HEK293 (cell line): ENCODE measurements around the gene CAMTA2.
A peak's percentile ranks its signal among the peaks of the same experiment; 100 is the strongest.

Experiments
- BCL11A ChIP-seq: fragments of 450-650 bp; formaldehyde crosslinking; IDR thresholded peaks from 2 replicates; pipeline ENCODE4 v1.5.1; 2016; ENCODE audit warnings: low read depth, missing biosample characterization, missing genetic modification characterization
- IKZF3 ChIP-seq: fragments of 450-650 bp; IDR thresholded peaks from 2 replicates; pipeline ENCODE4 v1.5.0; 2018; ENCODE audit warnings: missing biosample characterization, mild to moderate bottlenecking, missing genetic modification characterization, moderate library complexity
- KLF10 ChIP-seq: fragments of 450-650 bp; IDR thresholded peaks from 2 replicates; pipeline ENCODE4 v1.5.1; 2018; ENCODE audit warnings: missing biosample characterization, mild to moderate bottlenecking, missing genetic modification characterization
- KLF16 ChIP-seq: fragments of 450-650 bp; formaldehyde crosslinking; IDR thresholded peaks from 2 replicates; pipeline ENCODE4 v1.5.1; 2017; ENCODE audit warnings: missing biosample characterization, missing genetic modification characterization
- MYNN ChIP-seq: fragments of 450-650 bp; formaldehyde crosslinking; IDR thresholded peaks from 2 replicates; pipeline ENCODE4 v1.5.1; 2016; ENCODE audit warnings: missing biosample characterization, missing genetic modification characterization, borderline replicate concordance
- PBX3 ChIP-seq: sonication (generic); formaldehyde crosslinking; IDR thresholded peaks from 2 replicates; pipeline ENCODE4 v1.8.1; 2022; ENCODE audit warnings: mild to moderate bottlenecking, moderate library complexity, missing genetic modification reagents
- SP7 ChIP-seq: fragments of 450-650 bp; formaldehyde crosslinking; IDR thresholded peaks from 2 replicates; pipeline ENCODE4 v1.5.1; 2016; ENCODE audit warnings: missing biosample characterization, missing genetic modification characterization
- WT1 ChIP-seq: fragments of 450-650 bp; formaldehyde crosslinking; IDR thresholded peaks from 2 replicates; pipeline ENCODE4 v1.5.1; 2016; ENCODE audit warnings: missing biosample characterization, missing genetic modification characterization
- ZFP69B ChIP-seq: fragments of 450-650 bp; formaldehyde crosslinking; IDR thresholded peaks from 2 replicates; pipeline ENCODE4 v1.5.1; 2016; ENCODE audit warnings: missing biosample characterization, missing genetic modification characterization
- ZNF148 ChIP-seq: fragments of 450-650 bp; formaldehyde crosslinking; IDR thresholded peaks from 2 replicates; pipeline ENCODE4 v1.5.0; 2017; ENCODE audit warnings: missing biosample characterization, missing genetic modification characterization, borderline replicate concordance
- ZNF174 ChIP-seq: fragments of 450-650 bp; formaldehyde crosslinking; IDR thresholded peaks from 2 replicates; pipeline ENCODE4 v1.5.0; 2017; ENCODE audit warnings: missing biosample characterization, mild to moderate bottlenecking, missing genetic modification characterization
- ZNF19 ChIP-seq: fragments of 450-650 bp; formaldehyde crosslinking; IDR thresholded peaks from 2 replicates; pipeline ENCODE4; 2016; ENCODE audit warnings: missing biosample characterization, missing genetic modification characterization, low read depth
- ZNF214 ChIP-seq: fragments of 450-650 bp; formaldehyde crosslinking; IDR thresholded peaks from 2 replicates; pipeline ENCODE4 v1.5.1; 2017; ENCODE audit warnings: missing biosample characterization, mild to moderate bottlenecking, missing genetic modification characterization, borderline replicate concordance
- ZNF354C ChIP-seq: fragments of 450-650 bp; formaldehyde crosslinking; IDR thresholded peaks from 2 replicates; pipeline ENCODE4 v1.5.1; 2016; ENCODE audit warnings: missing biosample characterization, missing genetic modification characterization, low read depth, borderline replicate concordance
- ZNF416 ChIP-seq: fragments of 450-650 bp; formaldehyde crosslinking; IDR thresholded peaks from 2 replicates; pipeline ENCODE4 v1.5.1; 2016; ENCODE audit warnings: missing biosample characterization, missing genetic modification characterization
- ZNF488 ChIP-seq: fragments of 450-650 bp; formaldehyde crosslinking; IDR thresholded peaks from 2 replicates; pipeline ENCODE4 v1.5.1; 2016; ENCODE audit warnings: missing biosample characterization, missing genetic modification characterization
- ZNF530 ChIP-seq: fragments of 450-650 bp; formaldehyde crosslinking; IDR thresholded peaks from 2 replicates; pipeline ENCODE4 v1.5.1; 2016; ENCODE audit warnings: low read depth, missing biosample characterization, missing genetic modification characterization
- ZNF544 ChIP-seq: fragments of 450-650 bp; formaldehyde crosslinking; IDR thresholded peaks from 2 replicates; pipeline ENCODE4 v1.5.0; 2017; ENCODE audit warnings: missing biosample characterization, missing genetic modification characterization
- ZNF658 ChIP-seq: fragments of 450-650 bp; formaldehyde crosslinking; IDR thresholded peaks from 2 replicates; pipeline ENCODE4; 2016; ENCODE audit warnings: missing biosample characterization, missing genetic modification characterization
- ZNF664 ChIP-seq: fragments of 450-650 bp; formaldehyde crosslinking; IDR thresholded peaks from 2 replicates; pipeline ENCODE4 v1.5.1; 2016; ENCODE audit warnings: missing biosample characterization, missing genetic modification characterization
- ZNF776 ChIP-seq: fragments of 450-650 bp; formaldehyde crosslinking; IDR thresholded peaks from 2 replicates; pipeline ENCODE4 v1.5.0; 2017; ENCODE audit warnings: missing biosample characterization, missing genetic modification characterization, borderline replicate concordance
- ZSCAN18 ChIP-seq: fragments of 450-650 bp; formaldehyde crosslinking; IDR thresholded peaks from 2 replicates; pipeline ENCODE4 v1.5.1; 2016; ENCODE audit warnings: missing biosample characterization, missing genetic modification characterization
- ZSCAN5A ChIP-seq: fragments of 450-650 bp; formaldehyde crosslinking; IDR thresholded peaks from 2 replicates; pipeline ENCODE4 v1.5.1; 2016; ENCODE audit warnings: missing biosample characterization, missing genetic modification characterization
- TF ChIP-seq, protein P1 (sequence below): fragments of 450-650 bp; formaldehyde crosslinking; IDR thresholded peaks from 2 replicates; pipeline ENCODE4 v1.5.1; 2016; ENCODE audit warnings: missing biosample characterization, missing genetic modification characterization
- TF ChIP-seq, protein P2 (sequence below): fragments of 450-650 bp; formaldehyde crosslinking; IDR thresholded peaks from 2 replicates; pipeline ENCODE4 v1.5.1; 2016; ENCODE audit warnings: missing biosample characterization, missing genetic modification characterization
- TF ChIP-seq, protein P3 (sequence below): fragments of 450-650 bp; formaldehyde crosslinking; IDR thresholded peaks from 2 replicates; pipeline ENCODE4 v1.5.1; 2016; ENCODE audit warnings: missing biosample characterization, missing genetic modification characterization

CAMTA2 gene

DNA sequence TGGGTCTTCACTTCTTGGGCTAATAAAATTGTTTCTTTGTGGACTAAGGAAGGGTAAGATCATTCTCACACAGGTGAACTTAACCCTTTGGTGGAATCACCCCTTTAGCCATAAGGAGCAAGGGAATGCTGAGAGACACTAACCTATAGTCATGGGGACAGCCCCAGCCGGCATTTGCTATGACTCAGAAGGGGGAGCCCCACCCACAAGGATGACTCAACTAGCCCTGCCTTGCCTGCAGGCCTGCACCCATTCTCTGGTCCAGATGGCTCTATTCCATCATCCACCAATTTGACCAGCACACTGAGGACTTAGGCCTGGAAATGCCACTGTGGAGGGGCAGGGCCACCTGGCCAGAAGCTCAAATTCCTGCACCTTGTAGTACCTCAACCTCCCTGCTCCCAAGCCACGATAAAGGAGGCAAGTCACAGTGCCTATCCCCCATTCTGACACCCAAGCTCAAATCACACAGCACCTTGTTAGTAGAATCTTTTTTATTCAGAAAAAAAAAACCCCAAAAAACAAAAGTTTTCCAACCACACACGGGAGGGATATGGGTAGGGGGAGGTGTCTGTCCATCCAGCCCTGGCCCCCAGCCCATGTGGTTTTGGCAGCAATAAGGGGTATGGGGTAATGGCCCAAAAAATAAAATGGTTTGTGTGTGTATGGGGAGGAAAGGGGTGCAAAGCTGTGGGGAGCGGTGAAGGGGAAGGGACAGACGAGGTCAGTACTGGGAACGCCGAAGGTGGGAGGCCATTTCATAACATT lies 42.1 kb downstream of the CAMTA2 start (continued):
- TF ChIP-seq, protein P1, sequence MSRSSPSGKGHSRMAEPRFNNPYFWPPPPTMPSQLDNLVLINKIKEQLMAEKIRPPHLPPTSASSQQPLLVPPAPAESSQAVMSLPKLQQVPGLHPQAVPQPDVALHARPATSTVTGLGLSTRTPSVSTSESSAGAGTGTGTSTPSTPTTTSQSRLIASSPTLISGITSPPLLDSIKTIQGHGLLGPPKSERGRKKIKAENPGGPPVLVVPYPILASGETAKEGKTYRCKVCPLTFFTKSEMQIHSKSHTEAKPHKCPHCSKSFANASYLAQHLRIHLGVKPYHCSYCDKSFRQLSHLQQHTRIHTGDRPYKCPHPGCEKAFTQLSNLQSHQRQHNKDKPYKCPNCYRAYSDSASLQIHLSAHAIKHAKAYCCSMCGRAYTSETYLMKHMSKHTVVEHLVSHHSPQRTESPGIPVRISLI = no peak
- TF ChIP-seq ZNF544 (tag by site-specific recombination) (no peak), ZNF148 (tag by site-specific recombination) (no peak), IKZF3 (tag by site-specific recombination) (0 out of 2 replicates have a peak, but pooled peaks have one; percentile 6), ZNF214 (no peak), ZNF776 (tag by site-specific recombination) (no peak), ZNF488 (tag by site-specific recombination) (no peak), ZNF658 (tag by site-specific recombination) (no peak), ZNF174 (no peak), KLF10 (tag by site-specific recombination) (peak; percentile 89), ZNF416 (tag by site-specific recombination) (no peak), SP7 (tag by site-specific recombination) (peak; percentile 78), ZNF19 (no peak), ZNF664 (tag by site-specific recombination) (no peak), WT1 (tag by site-specific recombination) (no peak), ZNF530 (no peak), ZFP69B (tag by site-specific recombination) (peak; percentile 29; the same call in 1 of the 2 replicates), ZSCAN18 (no peak), PBX3 (CRISPR knock-in tag) (no peak), BCL11A (tag by site-specific recombination) (peak; percentile 58; the same call in 1 of the 2 replicates), ZNF354C (tag by site-specific recombination) (no peak), MYNN (tag by site-specific recombination) (no peak), KLF16 (peak; percentile 71), ZSCAN5A (no peak)
- TF ChIP-seq, protein P2, sequence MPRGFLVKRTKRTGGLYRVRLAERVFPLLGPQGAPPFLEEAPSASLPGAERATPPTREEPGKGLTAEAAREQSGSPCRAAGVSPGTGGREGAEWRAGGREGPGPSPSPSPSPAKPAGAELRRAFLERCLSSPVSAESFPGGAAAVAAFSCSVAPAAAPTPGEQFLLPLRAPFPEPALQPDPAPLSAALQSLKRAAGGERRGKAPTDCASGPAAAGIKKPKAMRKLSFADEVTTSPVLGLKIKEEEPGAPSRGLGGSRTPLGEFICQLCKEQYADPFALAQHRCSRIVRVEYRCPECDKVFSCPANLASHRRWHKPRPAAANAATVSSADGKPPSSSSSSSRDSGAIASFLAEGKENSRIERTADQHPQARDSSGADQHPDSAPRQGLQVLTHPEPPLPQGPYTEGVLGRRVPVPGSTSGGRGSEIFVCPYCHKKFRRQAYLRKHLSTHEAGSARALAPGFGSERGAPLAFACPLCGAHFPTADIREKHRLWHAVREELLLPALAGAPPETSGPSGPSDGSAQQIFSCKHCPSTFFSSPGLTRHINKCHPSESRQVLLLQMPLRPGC (tag by site-specific recombination) = peak; percentile 68; the same call in 1 of the 2 replicates
- TF ChIP-seq, protein P3, sequence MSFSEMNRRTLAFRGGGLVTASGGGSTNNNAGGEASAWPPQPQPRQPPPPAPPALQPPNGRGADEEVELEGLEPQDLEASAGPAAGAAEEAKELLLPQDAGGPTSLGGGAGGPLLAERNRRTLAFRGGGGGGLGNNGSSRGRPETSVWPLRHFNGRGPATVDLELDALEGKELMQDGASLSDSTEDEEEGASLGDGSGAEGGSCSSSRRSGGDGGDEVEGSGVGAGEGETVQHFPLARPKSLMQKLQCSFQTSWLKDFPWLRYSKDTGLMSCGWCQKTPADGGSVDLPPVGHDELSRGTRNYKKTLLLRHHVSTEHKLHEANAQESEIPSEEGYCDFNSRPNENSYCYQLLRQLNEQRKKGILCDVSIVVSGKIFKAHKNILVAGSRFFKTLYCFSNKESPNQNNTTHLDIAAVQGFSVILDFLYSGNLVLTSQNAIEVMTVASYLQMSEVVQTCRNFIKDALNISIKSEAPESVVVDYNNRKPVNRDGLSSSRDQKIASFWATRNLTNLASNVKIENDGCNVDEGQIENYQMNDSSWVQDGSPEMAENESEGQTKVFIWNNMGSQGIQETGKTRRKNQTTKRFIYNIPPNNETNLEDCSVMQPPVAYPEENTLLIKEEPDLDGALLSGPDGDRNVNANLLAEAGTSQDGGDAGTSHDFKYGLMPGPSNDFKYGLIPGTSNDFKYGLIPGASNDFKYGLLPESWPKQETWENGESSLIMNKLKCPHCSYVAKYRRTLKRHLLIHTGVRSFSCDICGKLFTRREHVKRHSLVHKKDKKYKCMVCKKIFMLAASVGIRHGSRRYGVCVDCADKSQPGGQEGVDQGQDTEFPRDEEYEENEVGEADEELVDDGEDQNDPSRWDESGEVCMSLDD (tag by site-specific recombination) = peak; percentile 13; the same call in 1 of the 2 replicates
